Measurements from ENCODE around the gene ANO1. TPM values are rescaled to one million over a fixed set of nuclear protein-coding genes. Genes with fewer than 3 reads are reported as not detected.

The ANO1 gene
- polyA plus RNA-seq, 3 donors = not detected

DNA sequence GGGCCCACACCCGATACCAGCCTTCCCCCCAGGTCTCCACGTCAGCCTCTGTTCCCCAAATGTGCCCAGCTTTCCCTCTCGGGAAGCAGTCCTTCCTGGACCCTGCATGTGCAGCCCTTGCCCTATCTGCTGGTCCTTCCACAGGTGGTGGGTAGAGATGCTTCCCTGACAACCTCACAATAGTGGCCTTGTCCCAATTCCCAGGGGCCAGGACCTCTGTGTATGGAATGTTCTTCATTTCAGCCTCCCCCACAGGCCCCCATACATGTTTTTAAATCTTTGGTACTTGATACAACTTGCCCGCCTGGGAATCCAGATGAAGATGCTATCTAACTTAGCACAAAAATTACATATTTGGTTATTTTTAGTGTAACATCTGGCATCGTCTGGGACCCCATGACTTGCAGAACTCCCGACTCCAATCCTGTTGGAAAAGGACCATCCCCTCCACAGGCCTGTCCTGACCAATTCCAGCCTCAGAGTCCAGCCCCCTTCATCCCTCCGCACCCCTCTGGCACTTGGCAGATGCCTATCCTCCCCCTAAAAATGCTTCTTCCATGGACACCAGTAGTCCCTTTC lies 39.5 kb downstream of the ANO1 start:
- TF ChIP-seq, protein P1, sequence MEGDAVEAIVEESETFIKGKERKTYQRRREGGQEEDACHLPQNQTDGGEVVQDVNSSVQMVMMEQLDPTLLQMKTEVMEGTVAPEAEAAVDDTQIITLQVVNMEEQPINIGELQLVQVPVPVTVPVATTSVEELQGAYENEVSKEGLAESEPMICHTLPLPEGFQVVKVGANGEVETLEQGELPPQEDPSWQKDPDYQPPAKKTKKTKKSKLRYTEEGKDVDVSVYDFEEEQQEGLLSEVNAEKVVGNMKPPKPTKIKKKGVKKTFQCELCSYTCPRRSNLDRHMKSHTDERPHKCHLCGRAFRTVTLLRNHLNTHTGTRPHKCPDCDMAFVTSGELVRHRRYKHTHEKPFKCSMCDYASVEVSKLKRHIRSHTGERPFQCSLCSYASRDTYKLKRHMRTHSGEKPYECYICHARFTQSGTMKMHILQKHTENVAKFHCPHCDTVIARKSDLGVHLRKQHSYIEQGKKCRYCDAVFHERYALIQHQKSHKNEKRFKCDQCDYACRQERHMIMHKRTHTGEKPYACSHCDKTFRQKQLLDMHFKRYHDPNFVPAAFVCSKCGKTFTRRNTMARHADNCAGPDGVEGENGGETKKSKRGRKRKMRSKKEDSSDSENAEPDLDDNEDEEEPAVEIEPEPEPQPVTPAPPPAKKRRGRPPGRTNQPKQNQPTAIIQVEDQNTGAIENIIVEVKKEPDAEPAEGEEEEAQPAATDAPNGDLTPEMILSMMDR (IDR thresholded peaks at IDR 0.05) = no peak
- H3K36me3 Mint-ChIP-seq = no peaks in the 10 kb centered on the region
- no peaks in the 10 kb centered on the region for H3K79me2 ChIP-seq (ENCODE audit: insufficient read depth, low read length)

DNA sequence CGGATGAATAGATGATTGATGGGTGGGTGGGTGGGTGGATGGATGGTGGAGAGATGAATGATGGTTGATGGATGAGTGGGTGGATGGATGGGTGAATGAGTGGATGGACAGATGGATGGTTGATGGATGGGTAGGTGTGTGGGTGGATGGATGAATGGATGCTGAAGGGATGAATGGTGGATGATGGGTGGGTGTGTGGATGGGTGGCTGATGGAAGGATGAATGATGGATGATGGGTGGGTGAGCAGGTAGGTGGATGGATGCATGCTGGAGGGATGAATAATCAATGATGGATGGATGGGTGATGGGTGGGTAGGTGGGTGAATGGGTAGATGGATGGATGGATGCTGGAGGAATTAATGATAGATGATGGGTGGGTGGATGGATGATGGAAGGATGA lies 40.5 kb downstream of the ANO1 start:
- Histone ChIP-seq H3K27ac (ENCODE audit: low read depth in 1 of 2, low read length in 2 of 2) (no peak overlapping the region), H2AFZ (ENCODE audit: insufficient read depth, low read depth, low read length, poor library complexity, severe bottlenecking) (no peak overlapping the region), H3K9ac (ENCODE audit: insufficient read depth, low read length, poor library complexity, severe bottlenecking) (no peak overlapping the region), H3K36me3 (replicated peaks in 1 of 2; ENCODE audit: control insufficient read depth in 1 of 2, insufficient read depth in 2 of 2, low read length in 2 of 2) (no peaks in the 10 kb centered on the region), H3K9me3 (replicated peaks in 1 of 2; ENCODE audit: control insufficient read depth in 1 of 2, insufficient read depth in 1 of 2, low read length in 2 of 2) (no peaks in the 10 kb centered on the region), H3K4me3 (replicated peaks in 1 of 3; ENCODE audit: low read depth in 2 of 3, low read length in 3 of 3) (no peak overlapping the region), H3K4me1 (ENCODE audit: control insufficient read depth in 1 of 2, insufficient read depth in 2 of 2, low read length in 2 of 2) (no peaks in the 10 kb centered on the region), H3K79me2 (ENCODE audit: insufficient read depth, low read length) (no peaks in the 10 kb centered on the region), H4K20me1 (ENCODE audit: insufficient read depth, low read length) (no peaks in the 10 kb centered on the region), H3K27me3 (ENCODE audit: control insufficient read depth in 2 of 2, insufficient read depth in 2 of 2, low read length in 2 of 2) (no peaks in the 10 kb centered on the region), H3K4me2 (replicated peaks; ENCODE audit: extremely low read depth, low read length, poor library complexity, severe bottlenecking) (no peak overlapping the region)
- 100% methylated on average over 1 of the region's 1 CpG for WGBS (ENCODE audit: insufficient coverage)
- TF ChIP-seq, protein P1 (IDR thresholded peaks at IDR 0.05) = no peak
- intact Hi-C loops (cut with micrococcal nuclease) = no loop called here
- Mint-ChIP-seq H3K27ac (no peak overlapping the region), H3K4me3 (no peak overlapping the region), H3K4me1 (no peaks in the 10 kb centered on the region), H3K36me3 (no peaks in the 10 kb centered on the region), H3K9me3 (peaks cover 0 to 3% (median 0%) of the 10 kb centered on the region in 7 donors), H3K27me3 (ENCODE audit: low read depth in 3 of 3) (peaks cover 0 to 4% (median 4%) of the 10 kb centered on the region in 3 donors)
- no peak for DNase-seq

More for the DNA sequence above, 39.5 kb downstream of the ANO1 start:
- Mint-ChIP-seq H3K4me1 (no peaks in the 10 kb centered on the region), H3K27me3 (ENCODE audit: low read depth in 3 of 3) (peaks cover 0 to 6% (median 4%) of the 10 kb centered on the region in 3 donors), H3K9me3 (peaks cover 0 to 3% (median 0%) of the 10 kb centered on the region in 7 donors), H3K4me3 (no peak overlapping the region), H3K27ac (no peak overlapping the region)
- WGBS (ENCODE audit: insufficient coverage) = 94% methylated on average over 2 of the region's 7 CpGs
- Histone ChIP-seq H3K36me3 (replicated peaks in 1 of 2; ENCODE audit: control insufficient read depth in 1 of 2, insufficient read depth in 2 of 2, low read length in 2 of 2) (no peaks in the 10 kb centered on the region), H2AFZ (ENCODE audit: insufficient read depth, low read depth, low read length, poor library complexity, severe bottlenecking) (no peak overlapping the region), H3K27me3 (ENCODE audit: control insufficient read depth in 2 of 2, insufficient read depth in 2 of 2, low read length in 2 of 2) (no peaks in the 10 kb centered on the region), H3K9ac (ENCODE audit: insufficient read depth, low read length, poor library complexity, severe bottlenecking) (no peak overlapping the region), H3K27ac (ENCODE audit: low read depth in 1 of 2, low read length in 2 of 2) (no peak overlapping the region), H3K4me2 (replicated peaks; ENCODE audit: extremely low read depth, low read length, poor library complexity, severe bottlenecking) (no peak overlapping the region), H4K20me1 (ENCODE audit: insufficient read depth, low read length) (no peaks in the 10 kb centered on the region), H3K4me1 (ENCODE audit: control insufficient read depth in 1 of 2, insufficient read depth in 2 of 2, low read length in 2 of 2) (no peaks in the 10 kb centered on the region), H3K9me3 (replicated peaks in 1 of 2; ENCODE audit: control insufficient read depth in 1 of 2, insufficient read depth in 1 of 2, low read length in 2 of 2) (no peaks in the 10 kb centered on the region), H3K4me3 (replicated peaks in 1 of 3; ENCODE audit: low read depth in 2 of 3, low read length in 3 of 3) (no peak overlapping the region)
- intact Hi-C loops (cut with micrococcal nuclease) = no loop called here
- no peak for DNase-seq
